ENCODE data around the gene PPP1R12A.

DNA sequence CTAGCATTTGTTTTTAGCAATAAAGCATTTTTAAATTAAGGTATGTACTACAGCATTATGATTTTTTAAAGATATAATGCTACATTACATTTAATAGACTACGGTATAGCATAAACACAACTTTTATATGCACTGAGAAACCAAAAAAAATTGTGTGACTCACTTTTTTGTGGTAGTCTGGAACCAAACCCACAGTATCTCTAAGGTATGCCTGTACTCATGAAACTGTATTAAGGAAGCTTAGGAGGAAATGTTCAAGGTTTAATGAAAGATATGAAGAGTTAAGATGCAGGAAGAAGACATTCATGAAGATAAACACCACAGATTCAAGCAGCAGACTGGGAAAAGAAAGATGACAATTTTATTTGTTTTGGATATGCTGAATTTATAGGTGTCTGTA is 51.7 kb downstream of the PPP1R12A start:
- TF ChIP-seq POLR2AphosphoS5 (IDR thresholded peaks at IDR 0.05) (no peak), POLR2A (IDR thresholded peaks at IDR 0.05) (no peak)
- TF ChIP-seq, protein P1, sequence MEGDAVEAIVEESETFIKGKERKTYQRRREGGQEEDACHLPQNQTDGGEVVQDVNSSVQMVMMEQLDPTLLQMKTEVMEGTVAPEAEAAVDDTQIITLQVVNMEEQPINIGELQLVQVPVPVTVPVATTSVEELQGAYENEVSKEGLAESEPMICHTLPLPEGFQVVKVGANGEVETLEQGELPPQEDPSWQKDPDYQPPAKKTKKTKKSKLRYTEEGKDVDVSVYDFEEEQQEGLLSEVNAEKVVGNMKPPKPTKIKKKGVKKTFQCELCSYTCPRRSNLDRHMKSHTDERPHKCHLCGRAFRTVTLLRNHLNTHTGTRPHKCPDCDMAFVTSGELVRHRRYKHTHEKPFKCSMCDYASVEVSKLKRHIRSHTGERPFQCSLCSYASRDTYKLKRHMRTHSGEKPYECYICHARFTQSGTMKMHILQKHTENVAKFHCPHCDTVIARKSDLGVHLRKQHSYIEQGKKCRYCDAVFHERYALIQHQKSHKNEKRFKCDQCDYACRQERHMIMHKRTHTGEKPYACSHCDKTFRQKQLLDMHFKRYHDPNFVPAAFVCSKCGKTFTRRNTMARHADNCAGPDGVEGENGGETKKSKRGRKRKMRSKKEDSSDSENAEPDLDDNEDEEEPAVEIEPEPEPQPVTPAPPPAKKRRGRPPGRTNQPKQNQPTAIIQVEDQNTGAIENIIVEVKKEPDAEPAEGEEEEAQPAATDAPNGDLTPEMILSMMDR (IDR thresholded peaks at IDR 0.05): no peak
